COLO829 (cell line): ENCODE results near the gene AK9.
A peak's percentile ranks its signal among the peaks of the same experiment; 100 is the strongest.
"Not testable (repeated sequence)": the region's sequence is repeated elsewhere in the genome, so short reads cannot be mapped to it uniquely, and the experiment has no call there.

Experiments
- DNase-seq: peaks from one replicate; pipeline ENCODE4 v3.0.0; 2012; ENCODE audit warnings: low spot score

Gene AK9

DNA sequence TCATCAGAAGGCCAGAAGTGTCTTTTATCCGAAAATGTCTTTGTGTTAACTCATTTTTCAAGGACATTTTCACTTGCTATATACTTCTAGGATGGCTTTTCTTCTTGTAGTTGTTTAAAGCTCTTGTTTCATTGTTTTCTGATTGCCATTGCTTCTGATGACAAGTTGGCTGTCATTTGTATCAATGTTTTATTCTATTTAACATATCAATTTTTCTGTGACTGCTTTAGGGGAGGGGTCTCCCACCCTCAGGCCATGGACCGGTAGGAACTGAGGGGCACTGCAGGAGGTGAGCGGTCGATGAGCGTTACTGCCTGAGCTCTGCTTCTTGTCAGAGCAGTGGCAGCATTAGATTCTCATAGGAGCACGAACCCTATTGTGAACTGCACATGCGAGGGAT lies 65.8 kb downstream of the AK9 start:
- DNase-seq = no peak

DNA sequence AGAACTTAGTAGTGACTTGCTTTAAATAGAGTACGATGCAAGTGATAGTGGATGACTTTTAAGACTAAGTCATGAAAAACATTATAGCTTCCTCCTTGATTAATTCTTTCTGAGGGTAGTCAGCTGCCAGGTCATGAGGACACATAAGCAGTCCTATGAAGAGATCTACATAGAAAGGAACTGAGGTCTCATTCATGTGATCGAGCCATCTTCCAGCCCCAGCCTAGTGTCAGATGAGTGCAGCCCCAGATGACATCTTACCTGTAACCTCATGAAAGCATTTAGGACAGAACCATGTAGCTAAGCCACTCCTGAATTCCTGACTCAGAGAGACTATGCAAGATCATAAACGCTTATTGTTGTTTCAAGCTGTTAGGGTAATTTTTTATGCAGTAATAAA lies 67.7 kb downstream of the AK9 start:
- no peak for DNase-seq

GRCh38 chr6:109612268-109612667 lies 78.7 kb downstream of the AK9 start:
- no peak for DNase-seq

- no peak for DNase-seq
These were observed 79.5 kb downstream of the AK9 start for GRCh38 chr6:109611502-109611901.

- no peak for DNase-seq
These were observed 80.4 kb downstream of the AK9 start for GRCh38 chr6:109610590-109610989.

DNA sequence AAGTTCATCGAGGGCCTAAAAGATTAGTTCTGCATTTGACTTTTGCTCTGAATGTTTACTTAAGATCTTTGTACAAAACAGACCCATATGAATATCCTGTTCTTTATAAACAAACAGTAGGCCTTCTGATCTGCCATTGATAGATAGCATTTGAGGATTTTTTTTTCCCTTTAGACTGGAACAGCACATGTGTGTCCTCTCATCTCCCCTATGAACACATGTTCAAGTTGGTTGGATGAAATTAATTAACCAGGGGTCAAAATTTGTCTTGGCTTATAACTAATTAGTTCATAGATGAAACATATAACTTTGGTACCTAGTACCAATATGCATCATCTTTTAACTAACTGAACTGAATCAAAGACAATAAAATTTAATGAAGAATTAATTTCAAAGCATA lies 81.3 kb downstream of the AK9 start:
- DNase-seq = no peak

- DNase-seq = no peak
These were observed 84.6 kb downstream of the AK9 start for GRCh38 chr6:109606359-109606758.

- DNase-seq = peak; percentile 31
These were observed 95.0 kb downstream of the AK9 start for GRCh38 chr6:109595998-109596397.

- no peak for DNase-seq
These were observed 110.5 kb downstream of the AK9 start for GRCh38 chr6:109580519-109580918.

DNA sequence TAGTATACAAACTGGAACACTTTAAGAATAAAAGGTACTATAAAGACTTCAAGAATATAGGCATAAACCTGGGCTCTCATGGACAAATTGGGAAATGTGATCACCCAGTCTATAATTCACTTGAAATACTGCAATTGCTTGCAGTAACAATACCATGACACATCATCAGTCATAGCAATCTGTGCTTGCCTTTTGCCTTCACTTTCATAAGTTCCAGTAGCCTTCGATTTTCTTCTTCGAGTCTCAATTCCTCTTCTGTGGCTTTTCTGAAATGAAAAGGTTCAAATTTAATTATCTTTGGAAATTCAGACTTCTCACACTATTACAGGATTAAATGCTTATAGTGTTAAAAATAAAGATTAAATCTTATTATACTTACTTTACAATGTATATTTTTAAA lies 111.6 kb downstream of the AK9 start:
- DNase-seq = no peak

DNA sequence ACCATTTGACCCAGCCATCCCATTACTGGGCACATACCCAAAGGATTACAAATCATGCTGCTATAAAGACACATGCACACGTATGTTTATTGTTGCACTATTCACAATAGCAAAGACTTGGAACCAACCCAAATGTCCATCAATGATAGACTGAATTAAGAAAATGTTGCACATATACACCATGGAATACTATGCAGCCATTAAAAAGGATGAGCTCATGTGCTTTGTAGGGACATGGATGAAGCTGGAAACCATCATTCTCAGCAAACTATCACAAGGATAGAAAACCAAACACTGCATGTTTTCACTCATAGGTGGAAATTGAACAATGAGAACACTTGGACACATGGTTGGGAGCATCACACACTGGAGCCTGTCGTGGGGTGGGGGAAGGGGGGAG lies 121.1 kb downstream of the AK9 start:
- DNase-seq = not testable (repeated sequence)

DNA sequence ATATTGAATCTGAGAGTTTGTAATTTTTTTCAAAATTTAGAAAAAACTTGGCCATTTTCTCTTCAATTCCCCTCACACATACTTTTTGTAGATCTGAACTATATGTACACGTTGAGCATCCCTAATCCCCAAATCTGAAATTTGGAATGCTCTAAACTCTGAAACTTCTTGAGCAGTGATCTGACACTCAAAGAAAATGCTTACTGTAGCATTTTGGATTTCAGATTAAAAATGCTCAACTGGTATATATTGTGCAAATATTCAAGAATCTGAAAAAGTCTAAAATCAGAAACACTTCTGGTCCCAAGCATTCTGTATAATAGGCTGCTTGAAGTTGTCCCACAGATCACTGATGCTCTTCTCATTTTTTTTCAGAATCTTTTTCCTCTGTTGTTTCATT lies 129.2 kb downstream of the AK9 start:
- no peak for DNase-seq

- DNase-seq = no peak
These were observed 159.6 kb downstream of the AK9 start for GRCh38 chr6:109531446-109531845.

DNA sequence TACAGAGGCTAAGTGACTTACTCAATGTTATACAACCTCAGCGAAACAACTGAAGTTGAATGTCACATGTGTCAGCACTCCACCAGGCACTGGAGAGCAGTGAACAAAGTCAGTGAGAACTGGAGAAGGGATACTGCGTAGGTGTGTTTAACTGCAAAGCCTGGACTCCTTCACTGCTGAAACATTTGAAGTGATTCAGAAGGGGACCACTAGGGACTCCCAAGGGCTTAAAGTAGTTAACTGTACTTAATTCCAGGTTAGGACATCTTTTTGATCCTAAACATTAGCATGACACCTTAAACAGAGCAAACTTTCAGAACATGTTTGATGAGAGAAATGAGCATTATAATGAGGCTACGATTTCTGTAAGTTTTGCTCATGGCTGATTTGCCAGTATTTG lies 163.0 kb downstream of the AK9 start:
- DNase-seq = peak; percentile 27

- peak; percentile 78 for DNase-seq
These were observed 163.9 kb downstream of the AK9 start for GRCh38 chr6:109526905-109527628.

GRCh38 chr6:109524129-109524528 lies 166.9 kb downstream of the AK9 start:
- no peak for DNase-seq

GRCh38 chr6:109523478-109523877 lies 167.5 kb downstream of the AK9 start:
- no peak for DNase-seq

GRCh38 chr6:109521080-109521479 lies 169.9 kb downstream of the AK9 start:
- no peak for DNase-seq

DNA sequence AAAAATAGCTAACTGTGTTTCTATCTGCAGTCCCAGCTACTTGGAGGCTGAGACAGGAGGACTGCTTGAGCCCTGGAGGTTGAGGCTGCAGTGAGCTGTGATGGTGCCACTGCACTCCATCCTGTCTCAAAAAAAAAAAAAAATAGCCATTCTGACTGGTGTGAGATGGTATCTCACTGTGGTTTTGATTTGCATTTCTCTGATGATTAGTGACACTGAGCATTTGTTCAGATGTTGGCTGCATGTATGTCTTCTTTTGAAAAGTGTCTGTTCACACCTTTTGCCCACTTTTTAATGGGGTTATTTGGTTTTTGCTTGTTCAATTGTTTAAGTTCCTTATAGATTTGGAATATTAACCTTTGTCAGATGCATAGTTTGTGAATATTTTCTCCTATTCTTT lies 171.4 kb downstream of the AK9 start:
- DNase-seq = not testable (repeated sequence)

GRCh38 chr6:109516929-109517328 lies 174.1 kb downstream of the AK9 start:
- no peak for DNase-seq

DNA sequence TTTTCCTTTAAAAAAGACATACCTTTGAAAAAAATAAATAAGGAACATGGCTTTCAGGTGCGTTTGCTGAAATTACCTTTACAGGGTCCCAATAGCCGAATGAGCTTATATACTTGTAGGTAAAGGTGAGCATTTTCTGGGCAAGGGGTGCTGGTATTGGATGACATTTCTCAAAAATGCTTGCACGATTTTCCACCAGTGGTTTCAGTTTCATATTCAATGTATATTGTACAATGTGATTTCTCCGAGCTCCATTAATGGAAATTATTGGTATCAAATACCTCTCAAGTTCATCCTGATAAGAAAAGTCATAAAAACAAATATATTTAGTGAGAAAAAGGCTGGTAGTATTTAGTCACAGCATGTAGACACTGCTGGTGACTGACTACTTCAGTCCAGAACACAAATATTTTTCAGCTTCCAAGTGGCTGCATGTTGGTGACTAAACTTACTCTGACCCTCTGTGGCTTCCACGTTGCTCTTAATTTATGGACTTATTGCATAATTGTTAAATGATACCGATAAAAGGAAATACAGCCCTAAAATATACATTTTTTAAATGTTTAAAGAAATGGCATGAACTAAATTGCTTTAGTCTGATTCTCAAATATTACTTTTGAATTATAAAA lies 175.1 kb downstream of the AK9 start:
- DNase-seq = no peak

GRCh38 chr6:109514946-109515345 lies 176.1 kb downstream of the AK9 start:
- DNase-seq = no peak

GRCh38 chr6:109513571-109514071 lies 177.4 kb downstream of the AK9 start:
- peak; percentile 65 for DNase-seq
